HEK293 (cell line): Measurements from ENCODE around the gene ENDOU.
A peak's percentile ranks its signal among the peaks of the same experiment; 100 is the strongest.

Experiments
- EGR2 ChIP-seq: fragments of 450-650 bp; formaldehyde crosslinking; IDR thresholded peaks from 2 replicates; pipeline ENCODE4 v1.5.1; 2016; ENCODE audit warnings: low read depth, missing biosample characterization, missing genetic modification characterization
- KLF8 ChIP-seq: fragments of 450-650 bp; formaldehyde crosslinking; IDR thresholded peaks from 2 replicates; pipeline ENCODE4 v1.5.1; 2016; ENCODE audit warnings: missing biosample characterization, missing genetic modification characterization
- SCRT1 ChIP-seq: fragments of 450-650 bp; formaldehyde crosslinking; IDR thresholded peaks from 2 replicates; pipeline ENCODE4 v1.5.1; 2016; ENCODE audit warnings: missing biosample characterization, missing genetic modification characterization, borderline replicate concordance
- SP2 ChIP-seq: fragments of 450-650 bp; formaldehyde crosslinking; IDR thresholded peaks from 2 replicates; pipeline ENCODE4 v1.5.1; 2016; ENCODE audit warnings: missing biosample characterization, missing genetic modification characterization
- YY2 ChIP-seq: fragments of 450-650 bp; formaldehyde crosslinking; IDR thresholded peaks from 2 replicates; pipeline ENCODE4 v1.5.1; 2016; ENCODE audit warnings: missing biosample characterization, missing genetic modification characterization
- ZEB2 ChIP-seq: fragments of 450-650 bp; formaldehyde crosslinking; IDR thresholded peaks from 2 replicates; pipeline ENCODE4 v1.5.1; 2016; ENCODE audit warnings: missing biosample characterization, missing genetic modification characterization
- ZNF112 ChIP-seq: fragments of 450-650 bp; formaldehyde crosslinking; IDR thresholded peaks from 2 replicates; pipeline ENCODE4 v1.5.0; 2017; ENCODE audit warnings: missing biosample characterization, missing genetic modification characterization
- ZNF18 ChIP-seq: fragments of 450-650 bp; formaldehyde crosslinking; IDR thresholded peaks from 2 replicates; pipeline ENCODE4 v1.5.1; 2016; ENCODE audit warnings: missing biosample characterization, missing genetic modification characterization
- ZNF19 ChIP-seq: fragments of 450-650 bp; formaldehyde crosslinking; IDR thresholded peaks from 2 replicates; pipeline ENCODE4; 2016; ENCODE audit warnings: missing biosample characterization, missing genetic modification characterization, low read depth
- ZNF23 ChIP-seq: fragments of 450-650 bp; formaldehyde crosslinking; IDR thresholded peaks from 2 replicates; pipeline ENCODE4 v1.5.1; 2016; ENCODE audit warnings: missing biosample characterization, missing genetic modification characterization, borderline replicate concordance
- ZNF280D ChIP-seq: fragments of 450-650 bp; formaldehyde crosslinking; IDR thresholded peaks from 2 replicates; pipeline ENCODE4 v1.5.1; 2016; ENCODE audit warnings: missing biosample characterization, missing genetic modification characterization
- ZNF391 ChIP-seq: fragments of 450-650 bp; formaldehyde crosslinking; IDR thresholded peaks from 2 replicates; pipeline ENCODE4 v1.5.1; 2016; ENCODE audit warnings: low read depth, missing biosample characterization, missing genetic modification characterization, borderline replicate concordance
- ZNF416 ChIP-seq: fragments of 450-650 bp; formaldehyde crosslinking; IDR thresholded peaks from 2 replicates; pipeline ENCODE4 v1.5.1; 2016; ENCODE audit warnings: missing biosample characterization, missing genetic modification characterization
- ZNF518A ChIP-seq: fragments of 450-650 bp; formaldehyde crosslinking; conservative IDR thresholded peaks from 2 replicates; pipeline ENCODE4 v1.5.1; 2016; ENCODE audit warnings: low read depth, missing biosample characterization, missing genetic modification characterization
- ZNF629 ChIP-seq: fragments of 450-650 bp; formaldehyde crosslinking; IDR thresholded peaks from 2 replicates; pipeline ENCODE4 v1.5.1; 2017; ENCODE audit warnings: missing biosample characterization, missing genetic modification characterization
- ZNF76 ChIP-seq: fragments of 450-650 bp; formaldehyde crosslinking; IDR thresholded peaks from 2 replicates; pipeline ENCODE4; 2016; ENCODE audit warnings: low read depth, missing biosample characterization, missing genetic modification characterization, borderline replicate concordance
- ZNF791 ChIP-seq: fragments of 450-650 bp; formaldehyde crosslinking; IDR thresholded peaks from 2 replicates; pipeline ENCODE4 v1.5.1; 2016; ENCODE audit warnings: missing biosample characterization, missing genetic modification characterization
- ZSCAN5A ChIP-seq: fragments of 450-650 bp; formaldehyde crosslinking; IDR thresholded peaks from 2 replicates; pipeline ENCODE4 v1.5.1; 2016; ENCODE audit warnings: missing biosample characterization, missing genetic modification characterization
- TF ChIP-seq, protein P1 (sequence below): fragments of 450-650 bp; formaldehyde crosslinking; IDR thresholded peaks from 2 replicates; pipeline ENCODE4 v1.5.1; 2016; ENCODE audit warnings: missing biosample characterization, missing genetic modification characterization
- TF ChIP-seq, protein P2 (sequence below): fragments of 450-650 bp; formaldehyde crosslinking; IDR thresholded peaks from 2 replicates; pipeline ENCODE4 v1.5.1; 2016; ENCODE audit warnings: missing biosample characterization, missing genetic modification characterization
- TF ChIP-seq, protein P3 (sequence below): fragments of 450-650 bp; IDR thresholded peaks from 2 replicates; pipeline ENCODE4 v1.5.1; 2018; ENCODE audit warnings: missing biosample characterization, missing genetic modification characterization

Gene ENDOU

GRCh38 chr12:47705566-47706425 lies 19.5 kb downstream of the ENDOU start, which contains the start of gene RPAP3 (continued):
- TF ChIP-seq ZNF791 (tag by site-specific recombination) (no peak), ZNF19 (tag by site-specific recombination) (no peak), ZNF112 (tag by site-specific recombination) (no peak), ZNF391 (peak; percentile 42; the same call in 1 of the 2 replicates), ZNF629 (tag by site-specific recombination) (peak; percentile 6; the same call in 1 of the 2 replicates), ZNF518A (tag by site-specific recombination) (no peak), ZNF18 (tag by site-specific recombination) (no peak), KLF8 (tag by site-specific recombination) (peak; percentile 77; the same call in 1 of the 2 replicates), EGR2 (peak; percentile 87), ZNF280D (no peak), ZNF416 (tag by site-specific recombination) (no peak), SP2 (tag by site-specific recombination) (peak; percentile 86), ZSCAN5A (tag by site-specific recombination) (peak; percentile 93), YY2 (tag by site-specific recombination) (no peak), ZEB2 (tag by site-specific recombination) (peak; percentile 87), ZNF76 (tag by site-specific recombination) (peak; percentile 89), ZNF23 (tag by site-specific recombination) (no peak), SCRT1 (tag by site-specific recombination) (no peak)
- TF ChIP-seq, protein P1, sequence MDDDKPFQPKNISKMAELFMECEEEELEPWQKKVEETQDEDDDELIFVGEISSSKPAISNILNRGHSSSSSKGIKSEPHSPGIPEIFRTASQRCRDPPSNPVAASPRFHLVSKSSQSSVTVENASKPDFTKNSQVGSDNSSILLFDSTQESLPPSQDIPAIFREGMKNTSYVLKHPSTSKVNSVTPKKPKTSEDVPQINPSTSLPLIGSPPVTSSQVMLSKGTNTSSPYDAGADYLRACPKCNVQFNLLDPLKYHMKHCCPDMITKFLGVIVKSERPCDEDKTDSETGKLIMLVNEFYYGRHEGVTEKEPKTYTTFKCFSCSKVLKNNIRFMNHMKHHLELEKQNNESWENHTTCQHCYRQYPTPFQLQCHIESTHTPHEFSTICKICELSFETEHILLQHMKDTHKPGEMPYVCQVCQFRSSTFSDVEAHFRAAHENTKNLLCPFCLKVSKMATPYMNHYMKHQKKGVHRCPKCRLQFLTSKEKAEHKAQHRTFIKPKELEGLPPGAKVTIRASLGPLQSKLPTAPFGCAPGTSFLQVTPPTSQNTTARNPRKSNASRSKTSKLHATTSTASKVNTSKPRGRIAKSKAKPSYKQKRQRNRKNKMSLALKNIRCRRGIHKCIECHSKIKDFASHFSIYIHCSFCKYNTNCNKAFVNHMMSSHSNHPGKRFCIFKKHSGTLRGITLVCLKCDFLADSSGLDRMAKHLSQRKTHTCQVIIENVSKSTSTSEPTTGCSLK (tag by site-specific recombination) = no peak
- TF ChIP-seq, protein P2, sequence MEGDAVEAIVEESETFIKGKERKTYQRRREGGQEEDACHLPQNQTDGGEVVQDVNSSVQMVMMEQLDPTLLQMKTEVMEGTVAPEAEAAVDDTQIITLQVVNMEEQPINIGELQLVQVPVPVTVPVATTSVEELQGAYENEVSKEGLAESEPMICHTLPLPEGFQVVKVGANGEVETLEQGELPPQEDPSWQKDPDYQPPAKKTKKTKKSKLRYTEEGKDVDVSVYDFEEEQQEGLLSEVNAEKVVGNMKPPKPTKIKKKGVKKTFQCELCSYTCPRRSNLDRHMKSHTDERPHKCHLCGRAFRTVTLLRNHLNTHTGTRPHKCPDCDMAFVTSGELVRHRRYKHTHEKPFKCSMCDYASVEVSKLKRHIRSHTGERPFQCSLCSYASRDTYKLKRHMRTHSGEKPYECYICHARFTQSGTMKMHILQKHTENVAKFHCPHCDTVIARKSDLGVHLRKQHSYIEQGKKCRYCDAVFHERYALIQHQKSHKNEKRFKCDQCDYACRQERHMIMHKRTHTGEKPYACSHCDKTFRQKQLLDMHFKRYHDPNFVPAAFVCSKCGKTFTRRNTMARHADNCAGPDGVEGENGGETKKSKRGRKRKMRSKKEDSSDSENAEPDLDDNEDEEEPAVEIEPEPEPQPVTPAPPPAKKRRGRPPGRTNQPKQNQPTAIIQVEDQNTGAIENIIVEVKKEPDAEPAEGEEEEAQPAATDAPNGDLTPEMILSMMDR (tag by site-specific recombination) = peak; percentile 70
- TF ChIP-seq, protein P3, sequence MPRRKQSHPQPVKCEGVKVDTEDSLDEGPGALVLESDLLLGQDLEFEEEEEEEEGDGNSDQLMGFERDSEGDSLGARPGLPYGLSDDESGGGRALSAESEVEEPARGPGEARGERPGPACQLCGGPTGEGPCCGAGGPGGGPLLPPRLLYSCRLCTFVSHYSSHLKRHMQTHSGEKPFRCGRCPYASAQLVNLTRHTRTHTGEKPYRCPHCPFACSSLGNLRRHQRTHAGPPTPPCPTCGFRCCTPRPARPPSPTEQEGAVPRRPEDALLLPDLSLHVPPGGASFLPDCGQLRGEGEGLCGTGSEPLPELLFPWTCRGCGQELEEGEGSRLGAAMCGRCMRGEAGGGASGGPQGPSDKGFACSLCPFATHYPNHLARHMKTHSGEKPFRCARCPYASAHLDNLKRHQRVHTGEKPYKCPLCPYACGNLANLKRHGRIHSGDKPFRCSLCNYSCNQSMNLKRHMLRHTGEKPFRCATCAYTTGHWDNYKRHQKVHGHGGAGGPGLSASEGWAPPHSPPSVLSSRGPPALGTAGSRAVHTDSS (tag by site-specific recombination) = no peak
